Choroid plexus epithelial cell (primary cell): ENCODE data around the gene EHBP1.
A peak's percentile ranks its signal among the peaks of the same experiment; 100 is the strongest.

Experiments
- DNase-seq: peaks from one replicate; pipeline ENCODE4 v3.0.0-alpha.2; 2010; ENCODE audit warnings: low read depth
- H3K4me3 ChIP-seq: 2 replicates; pipeline ENCODE4 v1.5.1; 2011; ENCODE audit warnings: low read depth, mild to moderate bottlenecking, control low read depth, low read length, moderate library complexity
- CTCF ChIP-seq: conservative IDR thresholded peaks from 2 replicates; pipeline ENCODE4 v1.5.1; 2011; ENCODE audit warnings: low read depth, mild to moderate bottlenecking, control low read depth, inconsistent platforms, low read length, moderate library complexity

EHBP1 gene

GRCh38 chr2:62824388-62824787 is 118.9 kb downstream of the EHBP1 start:
- TF ChIP-seq CTCF, result no peak
- DNase-seq, result no peak
- no peak overlapping the region for H3K4me3 ChIP-seq

- H3K4me3 ChIP-seq, result no peak overlapping the region
- DNase-seq, result peak; percentile 76
- TF ChIP-seq CTCF, result no peak
These were observed 120.6 kb downstream of the EHBP1 start for GRCh38 chr2:62826141-62826540.

- DNase-seq, result no peak
- TF ChIP-seq CTCF, result no peak
- no peak overlapping the region for H3K4me3 ChIP-seq
These were observed 121.6 kb downstream of the EHBP1 start for GRCh38 chr2:62826953-62827675.

DNA sequence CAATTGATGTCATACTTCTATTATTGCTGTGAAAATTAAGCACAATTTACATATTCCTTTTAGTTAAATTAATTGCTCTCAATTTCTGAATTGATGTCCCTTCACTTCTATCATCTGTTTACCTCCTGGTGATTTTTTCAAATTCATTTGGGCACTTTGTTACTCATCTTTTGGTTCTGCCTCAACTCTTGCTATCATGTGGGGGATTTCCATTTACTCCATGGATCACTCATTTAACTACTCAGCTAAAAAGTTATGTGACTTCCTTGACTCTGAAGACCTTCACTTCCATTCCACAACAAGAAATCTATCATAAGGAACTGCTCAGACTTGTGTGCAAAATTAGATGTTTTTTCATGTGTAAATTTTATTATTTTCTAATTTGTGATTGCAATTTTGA is 126.2 kb downstream of the EHBP1 start:
- H3K4me3 ChIP-seq, result no peak overlapping the region
- no peak for TF ChIP-seq CTCF
- no peak for DNase-seq

GRCh38 chr2:62844311-62845090 is 139.0 kb downstream of the EHBP1 start:
- DNase-seq, result peak; percentile 5

GRCh38 chr2:62845256-62845655 is 139.7 kb downstream of the EHBP1 start:
- DNase-seq, result no peak
- H3K4me3 ChIP-seq, result no peak overlapping the region
- TF ChIP-seq CTCF, result no peak

More at GRCh38 chr2:62844311-62845090, 139.0 kb downstream of the EHBP1 start:
- TF ChIP-seq CTCF, result no peak
- H3K4me3 ChIP-seq, result no peak overlapping the region
